ENCODE data around the gene CHN1. TPM values are rescaled to one million over a fixed set of nuclear protein-coding genes. Genes with fewer than 3 reads are reported as not detected.

Gene CHN1
- total and polyA plus RNA-seq, 4 donors, result 18.8 to 29.8 (median 24.1) TPM

- Histone ChIP-seq H3K9me3 (ENCODE audit: control insufficient read depth, low read length) (no peaks in the 10 kb centered on the region), H3K36me3 (ENCODE audit: control insufficient read depth in 1 of 2, insufficient read depth in 2 of 2, low read length in 1 of 2) (peaks cover 0 to 1% of the 10 kb centered on the region in 2 donors), H3K27ac (ENCODE audit: low read depth in 1 of 2, low read length in 2 of 2) (no peak overlapping the region), H3K4me1 (ENCODE audit: control insufficient read depth in 1 of 2, insufficient read depth in 2 of 2, low read length in 2 of 2) (peaks cover 0 to 2% of the 10 kb centered on the region in 2 donors), H3K27me3 (ENCODE audit: control insufficient read depth in 1 of 2, insufficient read depth in 2 of 2, low read length in 1 of 2) (no peaks in the 10 kb centered on the region), H3K4me3 (ENCODE audit: low read length in 2 of 2) (no peak overlapping the region)
- ATAC-seq (ENCODE audit: low FRiP score) (no peak), DNase-seq (no peak)
- intact Hi-C loops (cut with DNase I), result no loop called here
Observed at GRCh38 chr2:174873471-174873870, 131.7 kb downstream of the CHN1 start.

- intact Hi-C loops (cut with DNase I), result no loop called here
- 76 to 78% methylated on average over 1 of the region's 1 CpG for WGBS, 2 donors
- Histone ChIP-seq H3K27ac (ENCODE audit: low read depth in 1 of 2, low read length in 2 of 2) (no peak overlapping the region), H3K4me3 (ENCODE audit: low read length in 2 of 2) (no peak overlapping the region), H3K4me1 (ENCODE audit: control insufficient read depth in 1 of 2, insufficient read depth in 2 of 2, low read length in 2 of 2) (peaks cover 0 to 2% of the 10 kb centered on the region in 2 donors), H3K27me3 (ENCODE audit: control insufficient read depth in 1 of 2, insufficient read depth in 2 of 2, low read length in 1 of 2) (no peaks in the 10 kb centered on the region), H3K36me3 (ENCODE audit: control insufficient read depth in 1 of 2, insufficient read depth in 2 of 2, low read length in 1 of 2) (peaks cover 0 to 1% of the 10 kb centered on the region in 2 donors), H3K9me3 (ENCODE audit: control insufficient read depth, low read length) (no peaks in the 10 kb centered on the region)
- no peak for ATAC-seq (ENCODE audit: low FRiP score)
- DNase-seq, result no peak
Observed at GRCh38 chr2:174870787-174871186, 134.4 kb downstream of the CHN1 start.

GRCh38 chr2:174868878-174869277 is 136.3 kb downstream of the CHN1 start:
- Histone ChIP-seq H3K36me3 (ENCODE audit: control insufficient read depth in 1 of 2, insufficient read depth in 2 of 2, low read length in 1 of 2) (peaks cover 0 to 1% of the 10 kb centered on the region in 2 donors), H3K4me3 (ENCODE audit: low read length in 2 of 2) (no peak overlapping the region), H3K4me1 (ENCODE audit: control insufficient read depth in 1 of 2, insufficient read depth in 2 of 2, low read length in 2 of 2) (peaks cover 0 to 2% of the 10 kb centered on the region in 2 donors), H3K27me3 (ENCODE audit: control insufficient read depth in 1 of 2, insufficient read depth in 2 of 2, low read length in 1 of 2) (no peaks in the 10 kb centered on the region), H3K27ac (ENCODE audit: low read depth in 1 of 2, low read length in 2 of 2) (no peak overlapping the region), H3K9me3 (ENCODE audit: control insufficient read depth, low read length) (no peaks in the 10 kb centered on the region)
- 93 to 96% methylated on average over 1 of the region's 1 CpG for WGBS, 2 donors
- ATAC-seq (ENCODE audit: low FRiP score), result no peak
- DNase-seq, result no peak
- intact Hi-C loops (cut with DNase I), result no loop called here

- intact Hi-C loops (cut with DNase I), result no loop called here
- Histone ChIP-seq H3K9me3 (ENCODE audit: control insufficient read depth, low read length) (no peaks in the 10 kb centered on the region), H3K4me1 (ENCODE audit: control insufficient read depth in 1 of 2, insufficient read depth in 2 of 2, low read length in 2 of 2) (no peaks in the 10 kb centered on the region), H3K36me3 (ENCODE audit: control insufficient read depth in 1 of 2, insufficient read depth in 2 of 2, low read length in 1 of 2) (peaks cover 0 to 1% of the 10 kb centered on the region in 2 donors), H3K4me3 (ENCODE audit: low read length in 2 of 2) (no peak overlapping the region), H3K27me3 (ENCODE audit: control insufficient read depth in 1 of 2, insufficient read depth in 2 of 2, low read length in 1 of 2) (no peaks in the 10 kb centered on the region), H3K27ac (ENCODE audit: low read depth in 1 of 2, low read length in 2 of 2) (no peak overlapping the region)
- no peak for ATAC-seq (ENCODE audit: low FRiP score)
- no peak for DNase-seq
Observed at GRCh38 chr2:174866421-174866820, 138.8 kb downstream of the CHN1 start.

- no peaks in the 10 kb centered on the region for H3K36me3 ChIP-seq (ENCODE audit: control insufficient read depth in 1 of 2, insufficient read depth in 2 of 2, low read length in 1 of 2)
- no peak for DNase-seq
- WGBS, 2 donors, result 96 to 100% methylated on average over 1 of the region's 1 CpG
- H3K27me3 ChIP-seq (ENCODE audit: control insufficient read depth in 1 of 2, insufficient read depth in 2 of 2, low read length in 1 of 2), result no peaks in the 10 kb centered on the region
- no peak overlapping the region for H3K4me3 ChIP-seq (ENCODE audit: low read length in 2 of 2)
- intact Hi-C loops (cut with DNase I), result no loop called here
- no peaks in the 10 kb centered on the region for H3K9me3 ChIP-seq (ENCODE audit: control insufficient read depth, low read length)
- no peak overlapping the region for H3K27ac ChIP-seq (ENCODE audit: low read depth in 1 of 2, low read length in 2 of 2)
- ATAC-seq (ENCODE audit: low FRiP score), result no peak
- no peaks in the 10 kb centered on the region for H3K4me1 ChIP-seq (ENCODE audit: control insufficient read depth in 1 of 2, insufficient read depth in 2 of 2, low read length in 2 of 2)
Observed at GRCh38 chr2:174863183-174863582, 142.0 kb downstream of the CHN1 start.

GRCh38 chr2:174859563-174860169 is 145.5 kb downstream of the CHN1 start:
- H3K36me3 ChIP-seq (ENCODE audit: control insufficient read depth in 1 of 2, insufficient read depth in 2 of 2, low read length in 1 of 2), result no peaks in the 10 kb centered on the region
- no peak for DNase-seq
- 93% methylated on average over 1 of the region's 1 CpG for WGBS, 2 donors
- no peak overlapping the region for H3K27ac ChIP-seq (ENCODE audit: low read depth in 1 of 2, low read length in 2 of 2)
- no peaks in the 10 kb centered on the region for H3K4me1 ChIP-seq (ENCODE audit: control insufficient read depth in 1 of 2, insufficient read depth in 2 of 2, low read length in 2 of 2)
- ATAC-seq (ENCODE audit: low FRiP score), result no peak
- H3K27me3 ChIP-seq (ENCODE audit: control insufficient read depth in 1 of 2, insufficient read depth in 2 of 2, low read length in 1 of 2), result no peaks in the 10 kb centered on the region
- intact Hi-C loops (cut with DNase I), result no loop called here
- no peak overlapping the region for H3K4me3 ChIP-seq (ENCODE audit: low read length in 2 of 2)
- H3K9me3 ChIP-seq (ENCODE audit: control insufficient read depth, low read length), result no peaks in the 10 kb centered on the region

- H3K27ac ChIP-seq (ENCODE audit: low read depth in 1 of 2, low read length in 2 of 2), result no peak overlapping the region
- intact Hi-C loops (cut with DNase I), result no loop called here
- ATAC-seq (ENCODE audit: low FRiP score), result no peak
Observed at GRCh38 chr2:174858745-174859144, 146.4 kb downstream of the CHN1 start.

GRCh38 chr2:174856447-174856846 is 148.7 kb downstream of the CHN1 start:
- Histone ChIP-seq H3K36me3 (ENCODE audit: control insufficient read depth in 1 of 2, insufficient read depth in 2 of 2, low read length in 1 of 2) (no peaks in the 10 kb centered on the region), H3K4me3 (ENCODE audit: low read length in 2 of 2) (no peak overlapping the region), H3K4me1 (ENCODE audit: control insufficient read depth in 1 of 2, insufficient read depth in 2 of 2, low read length in 2 of 2) (no peaks in the 10 kb centered on the region), H3K27ac (ENCODE audit: low read depth in 1 of 2, low read length in 2 of 2) (no peak overlapping the region), H3K9me3 (ENCODE audit: control insufficient read depth, low read length) (no peaks in the 10 kb centered on the region), H3K27me3 (ENCODE audit: control insufficient read depth in 1 of 2, insufficient read depth in 2 of 2, low read length in 1 of 2) (no peaks in the 10 kb centered on the region)
- no peak for DNase-seq
- 84 to 87% methylated on average over 3 of the region's 3 CpGs for WGBS, 2 donors
- ATAC-seq (ENCODE audit: low FRiP score), result no peak
- intact Hi-C loops (cut with DNase I), result no loop called here

More at GRCh38 chr2:174858745-174859144, 146.4 kb downstream of the CHN1 start:
- H3K4me3 ChIP-seq (ENCODE audit: low read length in 2 of 2), result no peak overlapping the region
- no peak for DNase-seq
- no peaks in the 10 kb centered on the region for H3K9me3 ChIP-seq (ENCODE audit: control insufficient read depth, low read length)
- no peaks in the 10 kb centered on the region for H3K27me3 ChIP-seq (ENCODE audit: control insufficient read depth in 1 of 2, insufficient read depth in 2 of 2, low read length in 1 of 2)
- H3K36me3 ChIP-seq (ENCODE audit: control insufficient read depth in 1 of 2, insufficient read depth in 2 of 2, low read length in 1 of 2), result no peaks in the 10 kb centered on the region
- H3K4me1 ChIP-seq (ENCODE audit: control insufficient read depth in 1 of 2, insufficient read depth in 2 of 2, low read length in 2 of 2), result no peaks in the 10 kb centered on the region

All from aorta (tissue), 5 donors.